Measurements from ENCODE around the gene ACYP2.

GRCh38 chr2:54347622-54348021, 232.2 kb downstream of the ACYP2 start:
- TF ChIP-seq CTCF (IDR thresholded peaks at IDR 0.05; ENCODE audit: insufficient read depth, low read length, poor library complexity, severe bottlenecking) (no peak), EZH2phosphoT487 (conservative IDR thresholded peaks at IDR 0.05; ENCODE audit: low read length) (no peak)
